ENCODE data around the gene TSPAN16.

TSPAN16 gene

DNA sequence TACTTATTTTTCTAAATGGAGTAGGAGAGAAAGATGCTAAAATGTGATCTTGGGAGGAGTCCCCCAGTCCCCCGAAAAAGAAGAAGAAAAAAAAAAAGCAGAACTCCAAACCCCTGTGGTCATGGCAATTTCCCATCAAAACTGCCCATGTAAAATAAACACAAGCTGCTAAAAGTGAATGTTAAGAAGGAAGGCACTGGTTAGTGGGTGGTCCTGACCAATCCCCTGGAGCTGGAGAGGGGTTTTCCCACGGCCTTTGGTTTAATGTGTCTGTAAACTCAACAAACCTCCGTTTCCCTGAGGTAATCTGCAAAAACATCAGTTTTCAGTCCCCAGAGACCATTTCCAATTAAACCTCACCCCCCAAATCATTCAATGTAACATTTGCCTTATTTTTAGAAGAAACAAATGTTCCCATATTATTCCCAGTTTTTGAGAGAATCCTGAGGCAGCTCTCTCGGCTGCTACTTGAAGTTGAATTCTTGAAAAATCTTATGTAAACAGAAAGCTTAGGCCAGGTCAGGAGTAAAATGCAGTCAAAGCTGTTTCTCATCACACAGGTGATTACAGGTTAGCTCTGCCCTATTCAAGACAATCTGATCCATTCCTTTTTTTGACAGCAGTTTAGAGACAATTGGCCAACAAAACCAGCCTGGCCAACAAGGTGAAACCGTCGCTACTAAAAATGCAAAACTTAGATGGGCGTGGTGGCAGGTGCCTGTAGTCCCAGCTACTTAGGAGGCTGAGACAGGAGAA is 26.5 kb downstream of the TSPAN16 start:
- TF ChIP-seq, protein P1, sequence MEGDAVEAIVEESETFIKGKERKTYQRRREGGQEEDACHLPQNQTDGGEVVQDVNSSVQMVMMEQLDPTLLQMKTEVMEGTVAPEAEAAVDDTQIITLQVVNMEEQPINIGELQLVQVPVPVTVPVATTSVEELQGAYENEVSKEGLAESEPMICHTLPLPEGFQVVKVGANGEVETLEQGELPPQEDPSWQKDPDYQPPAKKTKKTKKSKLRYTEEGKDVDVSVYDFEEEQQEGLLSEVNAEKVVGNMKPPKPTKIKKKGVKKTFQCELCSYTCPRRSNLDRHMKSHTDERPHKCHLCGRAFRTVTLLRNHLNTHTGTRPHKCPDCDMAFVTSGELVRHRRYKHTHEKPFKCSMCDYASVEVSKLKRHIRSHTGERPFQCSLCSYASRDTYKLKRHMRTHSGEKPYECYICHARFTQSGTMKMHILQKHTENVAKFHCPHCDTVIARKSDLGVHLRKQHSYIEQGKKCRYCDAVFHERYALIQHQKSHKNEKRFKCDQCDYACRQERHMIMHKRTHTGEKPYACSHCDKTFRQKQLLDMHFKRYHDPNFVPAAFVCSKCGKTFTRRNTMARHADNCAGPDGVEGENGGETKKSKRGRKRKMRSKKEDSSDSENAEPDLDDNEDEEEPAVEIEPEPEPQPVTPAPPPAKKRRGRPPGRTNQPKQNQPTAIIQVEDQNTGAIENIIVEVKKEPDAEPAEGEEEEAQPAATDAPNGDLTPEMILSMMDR (IDR thresholded peaks at IDR 0.05; ENCODE audit: low read depth, low read length, missing control alignments): no peak
- DNase-seq (ENCODE audit: extremely low read depth, low read depth): no peak
- H3K4me3 ChIP-seq (replicated peaks; ENCODE audit: low read depth, low read length): no peak overlapping the region

DNA sequence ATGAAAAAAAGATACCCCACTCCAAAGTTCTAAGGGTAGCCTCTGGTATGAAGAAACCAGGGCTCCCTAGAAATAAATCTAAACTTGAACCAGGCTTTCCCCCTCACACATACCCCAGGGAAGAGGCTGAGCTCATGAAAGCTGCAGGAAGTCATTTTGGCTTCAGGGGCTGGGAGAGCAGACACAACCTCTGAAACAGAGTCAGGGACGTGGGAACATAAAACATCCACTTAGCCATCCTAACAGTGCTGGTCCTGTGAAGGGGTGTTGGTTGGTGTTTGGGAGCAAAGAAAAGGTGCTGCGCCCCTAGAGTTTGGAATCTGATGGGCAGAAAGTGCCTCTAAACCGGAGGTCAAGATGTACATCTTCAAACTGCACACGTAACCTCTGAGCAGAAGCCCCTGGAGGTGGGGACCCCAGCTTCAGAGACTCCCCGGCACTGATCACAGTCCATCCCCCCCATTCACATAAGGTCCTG is 27.7 kb downstream of the TSPAN16 start:
- peak overlapping the region; percentile 18 for H3K4me3 ChIP-seq (replicated peaks; ENCODE audit: low read depth, low read length)
- no peak for DNase-seq (ENCODE audit: extremely low read depth, low read depth)
- TF ChIP-seq, protein P1 (IDR thresholded peaks at IDR 0.05; ENCODE audit: low read depth, low read length, missing control alignments): no peak

DNA sequence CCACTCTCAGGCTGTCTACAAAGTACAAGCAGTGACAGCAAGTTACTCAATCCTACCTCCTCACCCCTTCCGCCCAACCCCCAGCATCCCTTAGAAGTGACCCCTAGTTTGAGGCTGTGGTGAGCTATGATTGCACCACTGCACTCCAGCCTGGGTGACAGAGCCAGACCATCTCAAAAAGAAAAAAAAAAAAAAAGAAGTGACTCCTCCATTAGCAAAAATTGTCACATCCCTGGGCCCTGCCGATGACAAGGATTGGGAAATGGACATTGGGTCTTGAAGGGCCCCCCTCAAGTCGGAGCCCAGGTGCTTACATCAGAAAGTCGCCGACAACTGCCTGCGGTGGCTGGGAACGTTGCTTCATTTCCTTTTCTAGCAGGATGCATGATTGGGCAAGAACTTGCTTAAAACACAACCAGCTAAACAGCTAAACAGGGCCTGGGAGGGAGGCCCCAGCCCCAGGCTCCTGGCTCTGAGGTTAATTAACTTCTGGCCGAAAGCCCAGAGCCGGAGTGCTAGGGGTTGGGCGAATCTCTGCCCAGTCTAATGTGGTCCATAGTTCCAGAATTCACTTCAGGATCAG is 28.2 kb downstream of the TSPAN16 start:
- DNase-seq (ENCODE audit: extremely low read depth, low read depth): peak; percentile 79
- TF ChIP-seq, protein P1 (IDR thresholded peaks at IDR 0.05; ENCODE audit: low read depth, low read length, missing control alignments): no peak
- peak overlapping the region; percentile 18 for H3K4me3 ChIP-seq (replicated peaks; ENCODE audit: low read depth, low read length)

DNA sequence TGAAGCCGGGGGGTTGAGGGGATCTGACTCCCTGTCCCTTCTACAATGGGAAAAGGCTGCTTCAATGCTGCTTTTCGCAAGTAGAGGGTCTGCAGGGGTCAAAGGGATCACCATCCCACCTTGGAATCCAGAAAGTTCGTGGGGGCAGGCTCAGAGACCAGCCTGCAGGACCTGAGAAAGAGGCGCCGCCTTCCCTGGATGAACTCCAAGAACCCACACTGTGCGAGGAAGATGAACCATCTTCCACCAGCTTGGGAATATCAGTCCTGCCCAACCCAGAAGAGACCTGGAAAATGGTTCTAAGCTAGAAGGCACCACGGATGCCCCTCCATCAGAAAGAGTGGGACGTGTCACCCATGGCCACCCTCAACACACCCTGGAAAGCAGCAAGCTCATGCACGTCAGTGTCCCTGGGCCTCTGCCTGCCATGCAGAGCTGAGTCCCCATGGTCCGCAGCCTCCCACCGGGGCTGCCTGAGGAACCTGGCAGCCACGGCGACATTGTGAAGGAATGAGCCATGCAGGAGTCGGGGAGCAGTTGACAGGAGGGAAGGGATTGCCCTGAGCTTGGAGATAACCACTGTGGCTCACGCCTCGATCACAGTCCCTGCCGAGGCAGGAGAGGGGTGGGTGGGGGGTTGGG is 28.9 kb downstream of the TSPAN16 start:
- no peak overlapping the region for H3K4me3 ChIP-seq (replicated peaks; ENCODE audit: low read depth, low read length)
- TF ChIP-seq, protein P1 (IDR thresholded peaks at IDR 0.05; ENCODE audit: low read depth, low read length, missing control alignments): no peak
- DNase-seq (ENCODE audit: extremely low read depth, low read depth): no peak

DNA sequence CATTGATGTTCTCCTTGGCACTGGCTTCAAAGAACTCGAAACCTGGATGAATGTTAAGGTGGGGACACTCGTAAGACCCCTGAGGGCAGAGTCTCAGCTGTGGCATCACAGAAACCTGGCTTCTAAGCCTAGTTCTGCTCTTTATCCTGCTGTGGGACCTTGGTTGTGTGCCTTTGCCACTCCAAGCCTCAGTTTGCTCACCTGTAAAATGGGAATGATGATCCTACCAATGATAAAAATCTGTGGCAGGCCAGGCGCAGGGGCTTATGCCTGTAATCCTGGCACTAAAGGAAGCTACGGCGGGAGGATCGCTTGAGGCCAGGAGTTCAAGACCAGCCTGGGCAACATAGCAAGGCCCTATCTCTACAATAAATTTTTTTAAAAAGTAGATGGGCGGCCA is 29.6 kb downstream of the TSPAN16 start:
- TF ChIP-seq, protein P1 (IDR thresholded peaks at IDR 0.05; ENCODE audit: low read depth, low read length, missing control alignments): no peak
- H3K4me3 ChIP-seq (replicated peaks; ENCODE audit: low read depth, low read length): no peak overlapping the region
- no peak for DNase-seq (ENCODE audit: extremely low read depth, low read depth)

DNA sequence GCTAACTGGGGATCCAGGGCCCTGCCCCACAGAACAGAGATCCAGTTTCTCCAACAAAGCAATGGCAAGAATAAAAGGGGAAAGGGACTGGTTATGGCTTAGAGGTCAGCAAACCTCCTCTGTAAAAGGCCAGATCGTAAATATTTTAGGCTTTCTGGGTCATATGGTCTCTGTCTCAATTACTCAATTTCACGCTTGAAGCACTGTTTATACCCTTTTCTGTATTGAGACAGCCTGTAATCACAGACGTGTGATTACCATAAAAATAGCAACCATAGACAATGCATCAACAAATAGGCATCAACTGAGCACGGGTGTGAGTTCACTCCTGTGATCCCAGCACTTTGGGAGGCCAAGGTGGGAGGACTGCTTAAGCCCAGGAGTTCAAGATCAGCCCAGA is 34.2 kb downstream of the TSPAN16 start:
- no peak for DNase-seq (ENCODE audit: extremely low read depth, low read depth)
- TF ChIP-seq, protein P1 (IDR thresholded peaks at IDR 0.05; ENCODE audit: low read depth, low read length, missing control alignments): no peak

More for the DNA sequence above, 34.2 kb downstream of the TSPAN16 start:
- no peak overlapping the region for H3K4me3 ChIP-seq (replicated peaks; ENCODE audit: low read depth, low read length)

All from HFF-Myc (cell line).